Activated T-helper 1 cell treated with anti-CD3 and anti-CD28 coated beads, Interleukin-12 subunit alpha, Interleukin-12 subunit beta, Interleukin-2, Interleukin-4 antibody, amounts not matched to agents 30 ng/mL and 10 ng/mL and 1 ng/mL, durations not matched to agents 14 hours and 24 hours and 36 hours (primary cell): ENCODE results near the gene ADCY4. TPM values are rescaled to one million over a fixed set of nuclear protein-coding genes. Genes with fewer than 3 reads are reported as not detected.
A peak's percentile ranks its signal among the peaks of the same experiment; 100 is the strongest.
"Not testable (repeated sequence)": the region's sequence is repeated elsewhere in the genome, so short reads cannot be mapped to it uniquely, and the experiment has no call there.

Source experiments
- DNase-seq: peaks from one replicate; pipeline ENCODE4 v3.0.0; 2021; ENCODE audit warnings: low spot score
- H3K27ac Mint-ChIP-seq: one replicate; pipeline ENCODE4 v1.8.0; 2021; ENCODE audit warnings: mild to moderate bottlenecking, mixed read lengths
- H3K27me3 Mint-ChIP-seq: one replicate; pipeline ENCODE4 v1.8.0; 2022; ENCODE audit warnings: mild to moderate bottlenecking, moderate library complexity, mixed read lengths; ENCODE audit not compliant: insufficient read depth
- H3K36me3 Mint-ChIP-seq: one replicate; pipeline ENCODE4 v1.8.0; 2021; ENCODE audit warnings: low read depth, mixed read lengths
- H3K4me1 Mint-ChIP-seq: one replicate; pipeline ENCODE4 v1.8.0; 2021; ENCODE audit warnings: low read depth, mixed read lengths
- H3K4me3 Mint-ChIP-seq: one replicate; pipeline ENCODE4 v1.8.0; 2021; ENCODE audit warnings: mild to moderate bottlenecking, moderate library complexity, mixed read lengths
- H3K9me3 Mint-ChIP-seq: one replicate; pipeline ENCODE4 v1.8.0; 2021; ENCODE audit warnings: mixed read lengths
- intact Hi-C: fragments of 100-400 bp; cut with micrococcal nuclease; formaldehyde crosslinking; loops from one replicate; pipeline ENCODE4 v1.15.1; 2024
- total RNA-seq: library from RNA; stranded (reverse); gene quantifications from 2 replicates; pipeline ENCODE4 v1.2.3, GENCODE V29; 2022

The ADCY4 gene
- total RNA-seq, 1 donor from 2014 or later: 1.5 TPM

- not testable (repeated sequence) for H3K4me3 Mint-ChIP-seq, DNase-seq, H3K9me3 Mint-ChIP-seq, H3K36me3 Mint-ChIP-seq, H3K27ac Mint-ChIP-seq
- Mint-ChIP-seq H3K27me3 (peaks cover 12% of the 10 kb centered on the region), H3K4me1 (peaks cover 47% of the 10 kb centered on the region)
- intact Hi-C loops: loop anchor here (1.0 kb wide), 1 partner anchor 103 kb away; no protein-coding TSS in a partner anchor
Observed at GRCh38 chr14:24327914-24328313, 7.0 kb downstream of the ADCY4 start.

GRCh38 chr14:24327303-24327702 is 7.6 kb downstream of the ADCY4 start:
- peaks cover 12% of the 10 kb centered on the region for H3K27me3 Mint-ChIP-seq
- intact Hi-C loops: no loop called here
- no peak for DNase-seq
- no peak overlapping the region for H3K27ac Mint-ChIP-seq
- no peaks in the 10 kb centered on the region for H3K36me3 Mint-ChIP-seq
- no peaks in the 10 kb centered on the region for H3K9me3 Mint-ChIP-seq
- peaks cover 41% of the 10 kb centered on the region for H3K4me1 Mint-ChIP-seq
- no peak overlapping the region for H3K4me3 Mint-ChIP-seq

DNA sequence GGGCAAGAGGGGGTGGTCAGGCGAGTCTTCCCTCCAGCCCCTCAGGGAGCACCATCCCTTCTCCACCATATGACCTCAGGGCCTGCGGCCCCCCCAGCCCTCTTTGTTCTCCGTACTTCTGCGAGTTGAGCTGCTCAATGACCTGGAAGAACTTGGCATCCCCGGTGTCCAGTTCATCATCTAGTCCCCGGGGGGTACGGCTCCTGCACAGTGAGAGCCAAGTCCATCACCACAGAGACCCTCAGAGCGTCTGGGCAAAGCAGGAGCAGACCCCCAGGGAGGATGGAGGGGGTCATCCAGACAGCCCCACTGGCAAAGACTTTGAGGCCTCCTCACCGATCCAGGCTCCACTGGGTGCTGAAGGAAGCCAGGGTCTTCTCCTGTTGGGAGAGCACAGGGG is 8.9 kb downstream of the ADCY4 start:
- peaks cover 11% of the 10 kb centered on the region for H3K27me3 Mint-ChIP-seq
- H3K27ac Mint-ChIP-seq: no peak overlapping the region
- H3K36me3 Mint-ChIP-seq: no peaks in the 10 kb centered on the region
- peaks cover 32% of the 10 kb centered on the region for H3K4me1 Mint-ChIP-seq
- DNase-seq: no peak
- no peak overlapping the region for H3K4me3 Mint-ChIP-seq
- intact Hi-C loops: no loop called here
- no peaks in the 10 kb centered on the region for H3K9me3 Mint-ChIP-seq

GRCh38 chr14:24325041-24325530 is 9.8 kb downstream of the ADCY4 start:
- no peaks in the 10 kb centered on the region for H3K36me3 Mint-ChIP-seq
- no peak for DNase-seq
- peaks cover 5% of the 10 kb centered on the region for H3K27me3 Mint-ChIP-seq
- no peak overlapping the region for H3K27ac Mint-ChIP-seq
- H3K4me1 Mint-ChIP-seq: peaks cover 27% of the 10 kb centered on the region
- intact Hi-C loops: no loop called here
- H3K9me3 Mint-ChIP-seq: no peaks in the 10 kb centered on the region
- no peak overlapping the region for H3K4me3 Mint-ChIP-seq

DNA sequence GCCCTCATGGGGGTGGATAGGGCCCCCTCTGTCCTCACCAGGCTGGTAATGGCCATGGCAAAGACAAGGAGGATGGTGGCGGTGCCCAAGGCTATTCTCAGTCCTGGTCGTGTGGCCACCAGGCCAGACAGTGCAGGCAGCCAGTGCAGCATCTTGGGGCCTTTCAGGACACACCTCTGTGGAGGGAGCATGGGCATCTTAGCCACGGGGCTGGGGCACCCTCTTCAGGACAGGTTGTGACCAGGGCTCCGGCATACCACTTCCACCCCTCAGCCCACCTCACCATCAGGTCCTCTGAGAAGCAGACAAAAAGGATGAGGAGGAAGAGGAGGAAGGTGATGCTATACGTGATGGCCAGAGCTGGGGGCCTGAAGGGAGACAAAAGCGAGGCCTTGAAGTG is 10.8 kb downstream of the ADCY4 start:
- intact Hi-C loops: no loop called here
- no peaks in the 10 kb centered on the region for H3K36me3 Mint-ChIP-seq
- H3K4me1 Mint-ChIP-seq: peaks cover 16% of the 10 kb centered on the region
- H3K27ac Mint-ChIP-seq: no peak overlapping the region
- no peaks in the 10 kb centered on the region for H3K9me3 Mint-ChIP-seq
- no peak overlapping the region for H3K4me3 Mint-ChIP-seq
- DNase-seq: no peak
- H3K27me3 Mint-ChIP-seq: peaks cover 7% of the 10 kb centered on the region

GRCh38 chr14:24323341-24323740 is 11.5 kb downstream of the ADCY4 start:
- Mint-ChIP-seq H3K36me3 (no peaks in the 10 kb centered on the region), H3K4me3 (no peak overlapping the region), H3K27ac (no peak overlapping the region), H3K27me3 (peaks cover 7% of the 10 kb centered on the region), H3K9me3 (no peaks in the 10 kb centered on the region), H3K4me1 (peaks cover 9% of the 10 kb centered on the region)
- intact Hi-C loops: no loop called here
- DNase-seq: no peak

- H3K9me3 Mint-ChIP-seq: no peaks in the 10 kb centered on the region
Observed at GRCh38 chr14:24322672-24323071, 12.2 kb downstream of the ADCY4 start.

DNA sequence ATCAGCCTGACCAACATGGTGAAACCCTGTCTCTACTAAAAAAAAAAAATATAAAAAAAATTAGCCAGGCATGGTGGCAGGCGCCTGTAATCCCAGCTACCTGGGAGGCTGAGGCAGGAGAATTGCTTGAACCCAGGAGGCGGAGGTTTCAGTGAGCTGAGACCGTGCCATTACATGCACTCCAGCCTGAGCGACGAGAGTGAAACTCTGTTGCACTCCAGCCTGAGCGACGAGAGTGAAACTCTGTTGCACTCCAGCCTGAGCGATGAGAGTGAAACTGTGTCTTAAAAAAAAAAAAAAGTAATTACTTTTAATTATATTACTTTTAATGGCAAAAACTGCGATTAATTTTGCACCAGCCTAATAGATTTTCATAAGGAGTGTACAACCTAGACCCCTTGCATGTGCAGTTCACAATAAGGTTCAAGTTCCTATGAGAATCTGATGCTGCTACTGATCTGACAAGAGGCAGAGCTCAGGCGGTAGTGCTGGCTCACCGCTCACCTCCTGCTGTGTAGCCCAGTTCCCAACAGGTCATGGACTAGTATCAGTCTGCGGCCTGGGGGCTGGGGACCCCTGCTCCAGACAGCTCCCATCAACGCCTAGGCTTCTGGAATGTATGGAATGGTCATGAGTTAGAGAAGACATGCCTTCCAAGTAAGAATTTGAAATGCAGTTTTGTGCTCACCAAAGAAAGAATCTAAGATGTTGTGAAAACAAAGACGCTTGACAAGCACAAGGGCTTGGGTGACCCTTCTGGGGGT is 13.5 kb downstream of the ADCY4 start:
- no peaks in the 10 kb centered on the region for H3K9me3 Mint-ChIP-seq
- H3K27me3 Mint-ChIP-seq: peaks cover 7% of the 10 kb centered on the region
- no peak overlapping the region for H3K27ac Mint-ChIP-seq
- no peak overlapping the region for H3K4me3 Mint-ChIP-seq
- no peak for DNase-seq
- peaks cover 12% of the 10 kb centered on the region for H3K4me1 Mint-ChIP-seq
- H3K36me3 Mint-ChIP-seq: peaks cover 7% of the 10 kb centered on the region
- intact Hi-C loops: no loop called here

More at GRCh38 chr14:24322672-24323071, 12.2 kb downstream of the ADCY4 start:
- Mint-ChIP-seq H3K36me3 (peaks cover 1% of the 10 kb centered on the region), H3K27ac (no peak overlapping the region), H3K27me3 (peaks cover 7% of the 10 kb centered on the region), H3K4me1 (peaks cover 11% of the 10 kb centered on the region), H3K4me3 (no peak overlapping the region)
- no peak for DNase-seq
- intact Hi-C loops: no loop called here

GRCh38 chr14:24317141-24317928 is 17.5 kb downstream of the ADCY4 start:
- intact Hi-C loops: no loop called here
- H3K36me3 Mint-ChIP-seq: peaks cover 19% of the 10 kb centered on the region
- no peaks in the 10 kb centered on the region for H3K9me3 Mint-ChIP-seq
- H3K27ac Mint-ChIP-seq: peak overlapping the region; percentile 56
- DNase-seq: no peak
- H3K27me3 Mint-ChIP-seq: peaks cover 5% of the 10 kb centered on the region
- peaks cover 47% of the 10 kb centered on the region for H3K4me1 Mint-ChIP-seq
- no peak overlapping the region for H3K4me3 Mint-ChIP-seq

GRCh38 chr14:24316597-24316950 is 18.3 kb downstream of the ADCY4 start:
- Mint-ChIP-seq H3K4me3 (no peak overlapping the region), H3K27ac (no peak overlapping the region), H3K9me3 (no peaks in the 10 kb centered on the region), H3K36me3 (peaks cover 24% of the 10 kb centered on the region), H3K27me3 (peaks cover 5% of the 10 kb centered on the region), H3K4me1 (peaks cover 55% of the 10 kb centered on the region)
- intact Hi-C loops: no loop called here
- no peak for DNase-seq

DNA sequence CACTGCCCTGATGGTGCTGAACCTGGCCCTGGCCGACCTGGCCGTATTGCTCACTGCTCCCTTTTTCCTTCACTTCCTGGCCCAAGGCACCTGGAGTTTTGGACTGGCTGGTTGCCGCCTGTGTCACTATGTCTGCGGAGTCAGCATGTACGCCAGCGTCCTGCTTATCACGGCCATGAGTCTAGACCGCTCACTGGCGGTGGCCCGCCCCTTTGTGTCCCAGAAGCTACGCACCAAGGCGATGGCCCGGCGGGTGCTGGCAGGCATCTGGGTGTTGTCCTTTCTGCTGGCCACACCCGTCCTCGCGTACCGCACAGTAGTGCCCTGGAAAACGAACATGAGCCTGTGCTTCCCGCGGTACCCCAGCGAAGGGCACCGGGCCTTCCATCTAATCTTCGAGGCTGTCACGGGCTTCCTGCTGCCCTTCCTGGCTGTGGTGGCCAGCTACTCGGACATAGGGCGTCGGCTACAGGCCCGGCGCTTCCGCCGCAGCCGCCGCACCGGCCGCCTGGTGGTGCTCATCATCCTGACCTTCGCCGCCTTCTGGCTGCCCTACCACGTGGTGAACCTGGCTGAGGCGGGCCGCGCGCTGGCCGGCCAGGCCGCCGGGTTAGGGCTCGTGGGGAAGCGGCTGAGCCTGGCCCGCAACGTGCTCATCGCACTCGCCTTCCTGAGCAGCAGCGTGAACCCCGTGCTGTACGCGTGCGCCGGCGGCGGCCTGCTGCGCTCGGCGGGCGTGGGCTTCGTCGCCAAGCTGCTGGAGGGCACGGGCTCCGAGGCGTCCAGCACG is 18.9 kb downstream of the ADCY4 start:
- no peak overlapping the region for H3K27ac Mint-ChIP-seq

DNA sequence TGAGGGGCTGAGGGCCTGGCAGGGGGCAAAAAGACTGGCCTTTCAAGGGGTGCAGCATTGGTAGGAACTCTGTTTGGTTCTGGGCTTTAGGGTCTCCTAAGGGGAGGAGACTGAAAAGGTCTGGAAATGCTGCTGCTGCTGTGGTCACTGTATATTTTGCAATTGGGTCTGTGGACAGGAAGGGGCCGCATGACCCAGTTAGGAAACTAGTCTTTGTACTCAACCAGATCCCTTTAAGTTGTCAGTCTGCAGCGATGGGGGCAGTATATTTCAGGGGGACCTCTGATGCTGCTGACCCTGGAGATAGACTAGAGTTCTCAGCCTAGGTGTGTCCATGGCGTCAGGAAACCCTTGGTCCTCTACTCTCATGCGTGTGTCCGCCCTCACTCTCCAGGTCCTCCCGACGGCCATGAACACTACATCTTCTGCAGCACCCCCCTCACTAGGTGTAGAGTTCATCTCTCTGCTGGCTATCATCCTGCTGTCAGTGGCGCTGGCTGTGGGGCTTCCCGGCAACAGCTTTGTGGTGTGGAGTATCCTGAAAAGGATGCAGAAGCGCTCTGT is 19.5 kb downstream of the ADCY4 start:
- peaks cover 58% of the 10 kb centered on the region for H3K4me1 Mint-ChIP-seq
- H3K4me3 Mint-ChIP-seq: no peak overlapping the region
- H3K36me3 Mint-ChIP-seq: peaks cover 24% of the 10 kb centered on the region
- peaks cover 5% of the 10 kb centered on the region for H3K27me3 Mint-ChIP-seq
- intact Hi-C loops: no loop called here
- DNase-seq: no peak
- no peaks in the 10 kb centered on the region for H3K9me3 Mint-ChIP-seq
- no peak overlapping the region for H3K27ac Mint-ChIP-seq

More for the DNA sequence above, 18.9 kb downstream of the ADCY4 start:
- no peak overlapping the region for H3K4me3 Mint-ChIP-seq
- H3K27me3 Mint-ChIP-seq: peaks cover 5% of the 10 kb centered on the region
- intact Hi-C loops: no loop called here
- peaks cover 24% of the 10 kb centered on the region for H3K36me3 Mint-ChIP-seq
- H3K4me1 Mint-ChIP-seq: peaks cover 57% of the 10 kb centered on the region
- no peak for DNase-seq
- no peaks in the 10 kb centered on the region for H3K9me3 Mint-ChIP-seq
